Activated CD8-positive, alpha-beta memory T cell treated with anti-CD3 and anti-CD28 coated beads, Interleukin-2, amount 50 U/mL, for 48 hours (primary cell): ENCODE measurements around the gene RAI1.

ENCODE experiments used
- DNase-seq: peaks from one replicate; pipeline ENCODE4 v3.0.0-alpha.2; 2020

Gene RAI1

DNA sequence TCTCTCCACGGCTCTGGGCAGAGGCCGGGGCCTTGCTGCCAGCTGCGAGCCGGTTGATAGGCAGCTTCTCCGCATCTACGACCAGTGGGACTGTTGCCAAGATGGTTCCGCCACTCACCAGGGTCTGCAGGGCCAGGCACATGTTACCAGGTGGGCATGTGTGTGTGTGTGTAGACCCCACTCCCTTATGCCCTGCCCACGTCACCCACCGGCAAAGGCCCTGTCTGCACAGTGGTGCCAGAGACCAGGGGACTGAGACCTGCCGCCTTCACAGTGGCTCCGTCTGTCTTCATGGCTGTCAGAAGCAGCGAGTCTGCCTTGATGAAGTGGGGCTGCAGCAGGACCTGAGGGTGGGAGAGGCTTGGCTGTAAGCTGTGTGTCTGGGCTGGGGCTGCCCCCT is 137.9 kb downstream of the RAI1 start:
- no peak for DNase-seq

DNA sequence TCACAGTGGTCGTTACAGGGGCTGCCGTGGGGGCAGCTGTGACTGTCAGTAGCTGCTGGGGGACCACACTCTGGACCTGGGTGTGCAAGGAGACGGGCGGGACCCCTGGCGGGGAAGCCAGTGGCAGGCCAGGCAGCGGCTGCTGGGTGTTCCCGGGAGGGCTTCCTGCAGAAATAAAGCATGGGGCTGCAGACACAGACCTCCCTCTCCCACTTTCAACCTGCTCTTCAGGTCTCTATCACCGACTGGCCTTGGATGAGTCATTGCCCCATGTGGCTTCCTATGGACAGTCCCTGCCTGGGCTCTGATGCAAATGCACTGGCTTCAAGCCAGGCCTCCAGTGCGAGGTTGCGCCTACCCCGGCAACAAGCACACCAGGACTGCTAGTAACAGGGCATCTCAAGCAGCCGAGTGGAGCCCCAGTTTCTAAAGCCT is 138.3 kb downstream of the RAI1 start:
- peak; percentile 87 for DNase-seq

DNA sequence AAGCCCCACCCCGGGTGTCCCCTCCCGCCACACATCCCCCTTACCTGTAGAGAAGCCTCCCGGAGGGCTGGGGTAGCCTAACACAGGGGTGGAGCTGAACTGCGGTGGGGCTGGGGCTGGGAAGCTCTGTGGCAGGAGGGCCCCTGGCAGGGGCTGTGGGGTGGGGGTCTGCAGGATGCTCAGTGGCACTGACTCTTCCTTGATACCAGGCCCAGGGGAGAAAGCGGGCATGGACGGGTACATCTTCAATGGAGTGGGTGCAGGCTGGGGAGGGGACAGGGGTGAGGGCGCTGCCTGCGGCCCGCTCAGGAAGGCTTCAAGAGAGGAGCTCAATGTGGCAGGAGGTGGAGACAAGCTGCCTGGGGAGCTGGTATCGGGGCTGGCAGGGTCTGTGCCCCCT is 138.8 kb downstream of the RAI1 start:
- no peak for DNase-seq

DNA sequence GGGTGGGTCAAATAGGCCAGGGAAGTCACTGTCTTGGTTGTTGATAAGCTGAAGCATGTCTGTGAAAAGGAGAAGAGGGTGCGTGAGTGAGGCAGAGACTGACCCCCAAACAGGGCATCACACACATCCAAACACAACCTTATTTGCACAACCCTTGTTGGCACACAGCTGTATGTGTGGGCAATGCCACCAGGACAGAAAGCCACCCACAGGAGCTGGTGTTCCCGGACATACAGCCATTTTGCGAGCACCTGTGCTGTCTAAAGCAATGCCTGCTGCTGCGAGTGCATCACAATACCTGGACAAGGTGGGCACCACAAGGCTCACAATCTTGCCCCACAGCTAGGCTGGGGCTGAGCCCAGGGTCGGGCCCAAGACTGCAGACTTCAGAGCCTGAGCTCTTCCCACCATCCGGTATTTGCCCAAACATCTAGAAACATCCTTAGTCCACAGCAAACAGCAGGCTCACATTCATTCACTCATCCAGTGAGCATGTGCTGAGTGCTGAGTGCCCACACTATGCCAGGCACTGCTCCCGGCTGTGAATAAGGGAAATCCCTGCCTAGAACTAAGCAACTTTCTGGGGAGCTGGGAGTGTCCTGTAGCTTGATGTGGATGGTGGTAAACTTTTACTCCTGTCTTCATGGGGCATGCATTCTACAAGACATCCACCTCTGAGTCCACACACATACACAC is 139.4 kb downstream of the RAI1 start:
- DNase-seq, result no peak

DNA sequence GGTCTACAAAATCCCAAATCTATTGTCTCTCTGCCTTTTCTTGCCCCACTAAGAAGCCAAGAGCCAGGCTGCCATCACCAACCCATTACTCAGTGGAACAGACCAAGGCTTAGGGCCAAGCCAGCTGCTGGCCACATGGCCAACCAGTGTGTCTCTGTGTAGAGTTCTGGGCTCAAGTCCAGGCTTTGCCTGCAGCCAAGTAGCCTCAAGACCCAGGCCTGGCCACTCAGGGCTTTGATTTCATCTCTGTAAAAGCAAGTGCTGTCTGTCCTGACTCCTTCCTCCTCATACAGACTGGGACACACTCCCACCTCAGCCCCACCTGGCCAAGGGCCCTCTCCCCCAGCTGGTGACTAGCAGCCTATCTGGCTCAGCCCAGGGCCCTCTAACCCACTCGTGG is 140.9 kb downstream of the RAI1 start:
- DNase-seq, result no peak

DNA sequence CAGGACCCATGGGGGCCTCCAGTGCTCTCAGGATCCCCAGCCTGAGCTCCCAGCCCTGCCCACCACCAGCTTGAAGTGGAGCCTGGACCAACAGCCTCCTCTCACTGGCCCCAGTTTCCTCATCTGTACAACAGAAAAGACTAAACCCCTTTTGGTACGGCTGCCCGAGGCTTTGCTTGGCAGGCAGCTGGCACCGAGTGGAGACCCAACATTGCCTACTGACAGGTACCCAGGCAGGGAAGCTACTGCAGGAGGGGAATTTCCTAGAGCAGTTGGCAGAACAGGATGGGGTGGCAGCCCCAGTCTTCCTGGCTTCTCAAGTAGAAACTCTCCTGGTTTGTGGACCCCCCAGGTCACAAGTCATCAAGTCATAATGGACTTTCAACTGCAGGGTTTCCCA is 141.4 kb downstream of the RAI1 start:
- no peak for DNase-seq

DNA sequence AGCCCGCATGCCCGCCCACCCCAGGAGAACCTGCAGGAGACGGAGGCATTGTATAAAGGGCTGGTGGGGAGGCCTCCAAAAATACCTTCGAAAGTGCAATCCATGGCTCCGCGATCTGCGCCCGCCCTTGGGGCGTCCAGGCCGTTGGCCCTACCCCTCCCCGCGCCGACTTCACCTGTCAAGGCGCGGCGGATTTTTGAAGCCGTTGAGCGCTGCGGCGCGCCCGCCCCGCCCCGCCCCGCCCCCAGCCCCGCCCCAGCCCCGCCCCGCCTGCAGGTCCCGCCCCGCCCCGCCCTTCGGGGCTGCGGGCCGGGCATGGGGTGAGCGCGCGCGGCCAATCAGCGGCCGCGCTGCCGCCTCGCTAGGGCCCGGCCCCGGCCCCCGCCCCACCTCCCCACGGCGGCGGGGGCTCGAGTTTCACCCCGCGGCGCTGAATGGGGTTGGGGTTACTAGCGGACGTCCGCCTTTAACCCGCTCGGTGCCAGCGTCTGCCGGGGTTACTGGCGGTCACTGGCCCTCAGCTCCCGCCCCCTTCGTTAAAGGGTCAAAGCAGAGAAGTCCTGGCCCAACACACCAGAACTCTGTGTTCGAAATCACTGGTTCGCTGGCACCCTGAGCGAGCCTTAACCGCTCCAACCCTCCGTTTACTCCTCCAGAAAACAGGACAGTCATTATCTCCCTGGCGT is 142.3 kb downstream of the RAI1 start:
- peak; percentile 88 for DNase-seq

DNA sequence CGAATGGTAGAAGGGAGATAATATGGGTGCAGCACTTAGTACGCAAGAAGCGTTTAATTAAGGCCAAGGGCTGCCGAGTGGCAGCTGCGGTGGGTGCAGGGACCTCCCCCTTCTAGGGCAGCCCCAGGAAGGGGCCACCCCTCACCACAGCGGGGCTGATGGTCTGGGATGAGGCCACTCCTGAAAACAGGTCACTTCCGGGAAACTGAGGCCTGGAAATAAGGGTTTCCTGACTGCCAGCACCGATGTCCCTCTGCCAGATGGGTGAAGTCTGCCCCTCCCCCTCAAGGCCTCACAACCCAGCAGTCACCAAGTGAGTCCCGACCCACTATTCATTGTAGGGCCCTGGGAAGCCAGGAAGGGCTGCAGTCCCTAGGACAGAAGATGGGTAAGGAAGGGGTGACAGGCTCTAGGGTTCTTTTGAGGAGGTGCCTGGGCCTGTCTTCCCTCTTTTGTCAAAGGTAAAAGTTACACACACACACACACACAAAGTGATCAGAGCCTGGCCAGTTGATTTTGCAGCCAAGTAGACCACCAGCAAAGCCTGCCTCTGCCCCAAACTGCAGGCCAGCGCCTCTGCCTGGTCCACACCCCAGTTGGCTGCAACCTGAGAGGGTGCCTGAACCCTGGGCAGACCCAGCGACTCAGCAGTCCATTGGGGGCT is 143.0 kb downstream of the RAI1 start:
- no peak for DNase-seq

DNA sequence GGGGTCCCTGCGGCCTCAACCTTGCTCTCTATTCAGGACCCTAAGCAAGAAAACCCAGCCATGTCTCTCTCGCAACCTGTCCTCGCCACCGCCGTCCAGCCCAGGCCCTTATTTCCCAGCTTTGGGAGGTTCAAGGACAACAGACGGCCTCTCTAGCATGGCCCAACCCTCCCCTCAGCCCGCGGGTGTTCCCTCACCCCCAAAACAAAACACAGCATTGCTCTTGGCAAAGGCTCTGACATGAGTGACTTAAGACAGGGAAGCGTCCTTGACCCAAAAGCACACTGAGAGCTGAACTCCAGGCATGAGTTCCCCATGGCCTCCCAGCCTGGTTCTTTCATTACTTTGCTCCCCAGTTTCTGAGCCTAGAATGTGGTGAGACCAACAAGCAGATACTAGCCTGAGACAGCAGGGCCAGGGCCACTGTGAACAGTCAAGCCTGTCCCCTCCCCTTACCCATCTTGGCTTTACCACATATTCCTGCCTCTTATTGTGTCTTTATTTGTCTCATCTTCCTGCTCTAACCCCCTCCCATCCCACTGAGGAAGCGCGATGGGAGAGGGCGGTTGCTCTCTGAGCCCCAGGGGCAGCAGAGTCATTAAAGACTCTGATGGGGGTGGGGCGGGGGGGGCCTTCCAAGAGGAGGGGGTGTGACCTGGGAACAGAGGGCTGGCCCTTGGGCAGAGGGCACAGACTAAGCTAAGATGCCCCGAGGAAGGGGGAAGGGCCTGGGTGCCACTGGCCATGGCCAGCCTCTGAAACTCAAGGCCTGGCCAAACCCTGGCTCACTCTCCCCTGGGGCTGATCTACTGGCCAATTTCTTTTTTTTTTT is 143.7 kb downstream of the RAI1 start:
- no peak for DNase-seq

DNA sequence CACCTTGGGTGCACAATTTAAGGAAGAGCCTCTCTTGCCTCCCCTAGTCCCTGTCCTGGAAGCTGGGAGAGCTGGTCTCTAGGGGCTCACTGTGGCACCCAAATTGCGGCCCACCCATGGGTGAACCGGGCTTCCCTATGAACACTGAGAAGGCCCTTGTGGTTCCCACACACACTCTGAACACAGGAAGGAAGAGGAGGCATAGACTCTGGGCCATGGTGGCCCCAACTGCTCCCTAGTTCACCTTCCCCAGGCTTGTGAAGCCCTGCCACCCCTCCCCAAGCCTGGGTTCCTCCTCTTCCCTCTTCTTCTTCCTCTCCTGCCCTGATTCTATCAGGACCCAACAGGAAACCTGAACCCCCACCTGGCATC is 145.1 kb downstream of the RAI1 start:
- no peak for DNase-seq

DNA sequence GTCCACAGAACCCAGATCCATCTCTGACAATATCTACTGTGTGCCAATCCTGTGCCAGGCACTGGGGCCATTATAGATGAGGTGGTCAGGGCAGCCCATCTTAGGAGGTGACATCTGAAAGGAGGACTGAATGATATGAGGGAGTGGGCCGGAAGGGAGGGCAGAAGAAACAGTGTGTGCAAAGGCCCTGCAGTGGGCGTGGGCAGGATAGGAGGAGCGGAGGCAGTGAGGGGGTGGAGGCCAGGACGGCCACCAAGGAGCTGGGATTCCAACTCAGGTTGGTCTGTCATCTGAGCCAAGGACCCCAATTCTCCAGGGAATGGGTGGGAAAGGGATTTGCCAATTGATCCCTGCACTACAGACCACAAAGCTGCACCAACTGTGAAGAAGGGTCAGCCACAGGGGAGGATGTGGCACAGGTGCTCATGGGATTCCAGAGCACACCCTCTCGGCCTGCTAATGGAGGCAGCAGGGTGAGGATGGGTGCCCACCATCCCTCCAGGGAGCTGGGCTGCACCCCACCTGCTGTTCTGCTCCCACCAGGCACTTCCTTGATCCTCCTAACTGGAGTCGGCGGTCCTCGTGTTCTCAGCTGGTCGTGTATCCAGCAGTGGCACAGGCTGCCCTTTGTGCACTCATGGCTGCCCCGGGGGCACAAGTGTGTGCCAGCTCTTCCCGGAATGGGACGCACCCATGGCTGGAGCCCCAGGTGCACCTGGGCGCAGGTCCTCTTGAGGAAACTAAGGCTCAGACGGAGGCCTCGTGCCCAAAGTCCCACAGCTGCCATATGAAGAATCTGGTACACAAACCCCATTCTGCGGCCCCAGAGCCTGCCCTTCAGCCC is 145.9 kb downstream of the RAI1 start:
- DNase-seq, result no peak

DNA sequence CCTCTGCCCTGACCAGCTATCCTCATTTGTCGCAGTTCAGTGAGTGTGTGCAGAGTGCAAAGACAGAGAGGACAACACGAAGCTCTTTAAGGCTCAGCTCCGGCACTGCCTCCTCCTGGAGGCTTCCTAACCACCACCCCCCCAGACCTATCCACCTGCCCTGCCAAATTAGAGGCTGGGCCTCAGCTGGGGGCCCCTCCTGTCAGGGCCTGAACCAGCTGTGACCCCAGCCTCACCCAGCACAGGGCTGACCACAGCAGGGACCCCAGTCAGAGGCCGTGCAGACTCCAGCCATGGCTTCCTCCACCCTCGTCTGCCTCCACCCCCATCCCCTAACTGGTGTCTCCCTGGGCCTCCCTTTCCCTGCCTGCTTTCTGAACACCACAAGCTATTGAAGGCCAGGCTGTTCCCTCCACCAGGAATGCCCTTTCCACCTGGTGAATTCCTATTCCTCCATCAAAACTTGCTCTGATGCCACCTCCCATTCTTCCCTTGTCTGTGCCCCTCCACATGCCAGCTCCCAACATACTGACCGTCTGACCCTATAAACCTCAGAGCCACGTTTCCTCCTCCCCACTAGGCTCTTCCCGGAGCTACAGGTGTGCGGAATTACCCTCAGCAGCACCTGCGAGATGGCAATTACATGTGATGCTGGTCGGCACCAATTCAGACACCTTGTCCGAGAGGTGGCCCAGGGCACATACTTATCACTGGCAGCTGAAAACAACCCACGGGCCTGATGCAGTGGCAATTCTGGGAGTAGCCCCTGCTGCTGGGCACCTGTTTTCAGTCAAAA is 146.8 kb downstream of the RAI1 start:
- DNase-seq, result no peak

DNA sequence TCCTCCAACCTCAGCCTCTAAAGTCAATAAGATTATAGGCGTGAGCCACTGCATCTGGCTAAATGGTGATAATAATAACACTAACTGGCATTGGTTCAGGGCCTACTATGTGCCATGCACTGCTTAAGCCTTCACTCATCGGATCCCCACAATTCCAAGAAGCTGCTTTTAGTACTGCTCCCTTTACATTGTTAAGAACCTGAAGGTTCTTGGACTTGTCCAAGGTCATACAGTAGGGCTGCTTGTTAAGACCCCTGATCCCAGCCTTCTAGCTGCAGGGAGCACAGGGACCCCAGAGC is 149.0 kb downstream of the RAI1 start:
- DNase-seq, result no peak

DNA sequence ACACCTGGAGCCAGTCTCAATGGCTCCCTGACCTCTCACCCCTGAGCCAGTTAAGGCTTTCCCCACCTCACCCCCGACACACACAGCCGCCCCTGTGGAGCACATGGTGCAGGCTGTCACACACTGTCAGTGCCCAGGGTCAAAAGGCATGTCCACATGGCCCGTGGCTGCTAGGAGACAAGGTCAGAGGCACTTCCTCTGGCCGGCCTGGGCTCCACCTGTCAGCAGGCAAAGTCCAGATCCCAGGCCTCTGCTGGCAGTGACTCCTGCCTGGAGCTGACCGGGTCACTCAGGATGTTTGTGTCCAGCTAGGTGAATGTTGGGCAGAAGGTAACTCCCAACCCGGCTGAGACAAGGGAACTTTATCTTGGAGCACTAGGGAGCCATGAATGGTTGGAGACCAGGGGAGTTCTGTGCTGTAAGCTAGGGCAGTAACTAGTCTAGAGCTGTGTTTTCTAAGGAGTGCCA is 149.5 kb downstream of the RAI1 start:
- no peak for DNase-seq

DNA sequence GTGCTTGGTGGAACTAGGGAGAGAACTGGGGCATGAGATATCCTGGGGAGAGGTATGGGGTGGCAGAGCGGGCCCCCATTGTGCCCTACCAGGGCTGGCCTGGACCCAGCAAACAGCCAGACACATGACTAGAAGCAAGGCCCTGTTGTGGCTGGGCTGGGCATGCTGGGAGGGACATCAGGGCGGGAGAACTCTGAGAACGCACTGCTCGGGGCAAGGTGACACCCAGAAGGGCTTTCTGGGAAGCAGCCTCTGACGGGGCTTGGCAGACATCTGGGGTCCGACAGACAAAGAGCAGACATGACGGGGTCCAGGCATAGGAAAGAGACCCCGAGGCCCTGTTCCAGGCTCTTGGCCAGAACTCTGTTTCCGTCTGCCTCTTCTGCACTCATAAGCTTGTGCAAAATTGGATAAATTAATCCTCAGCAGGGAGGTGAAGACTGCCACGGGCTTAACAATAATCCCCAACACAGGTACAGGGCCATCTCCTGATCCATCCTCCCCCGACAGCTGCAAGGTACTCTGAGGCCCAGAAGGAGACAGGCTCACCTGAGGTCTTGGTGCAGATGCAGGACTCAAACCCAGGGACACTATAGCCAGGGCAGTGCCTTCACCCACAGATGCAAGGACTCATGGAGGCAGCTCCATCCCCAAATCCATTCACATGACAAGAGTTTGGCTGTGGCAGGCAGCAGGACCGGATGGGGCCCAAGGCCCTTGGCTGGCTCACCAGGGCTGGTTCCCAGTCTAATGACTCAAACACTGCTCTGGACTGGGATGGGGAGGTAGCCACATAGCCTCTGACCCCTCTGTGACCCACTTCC is 150.2 kb downstream of the RAI1 start:
- no peak for DNase-seq

DNA sequence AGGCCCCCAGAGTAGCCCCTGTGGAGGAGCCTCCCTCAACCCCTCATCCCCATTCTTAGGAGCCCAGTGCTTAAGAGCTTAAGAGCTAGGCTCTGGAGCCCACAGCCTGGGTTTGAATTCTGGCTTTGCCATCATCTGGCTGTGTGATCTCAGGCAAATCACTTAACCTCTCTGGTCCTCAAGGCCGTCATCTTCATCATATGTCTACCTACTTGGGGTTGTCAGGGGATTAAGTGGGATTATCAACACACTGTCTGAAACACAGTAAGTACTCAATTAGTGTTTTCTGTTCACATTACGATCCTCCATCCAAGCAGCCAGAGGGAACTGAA is 150.7 kb downstream of the RAI1 start:
- DNase-seq, result no peak

DNA sequence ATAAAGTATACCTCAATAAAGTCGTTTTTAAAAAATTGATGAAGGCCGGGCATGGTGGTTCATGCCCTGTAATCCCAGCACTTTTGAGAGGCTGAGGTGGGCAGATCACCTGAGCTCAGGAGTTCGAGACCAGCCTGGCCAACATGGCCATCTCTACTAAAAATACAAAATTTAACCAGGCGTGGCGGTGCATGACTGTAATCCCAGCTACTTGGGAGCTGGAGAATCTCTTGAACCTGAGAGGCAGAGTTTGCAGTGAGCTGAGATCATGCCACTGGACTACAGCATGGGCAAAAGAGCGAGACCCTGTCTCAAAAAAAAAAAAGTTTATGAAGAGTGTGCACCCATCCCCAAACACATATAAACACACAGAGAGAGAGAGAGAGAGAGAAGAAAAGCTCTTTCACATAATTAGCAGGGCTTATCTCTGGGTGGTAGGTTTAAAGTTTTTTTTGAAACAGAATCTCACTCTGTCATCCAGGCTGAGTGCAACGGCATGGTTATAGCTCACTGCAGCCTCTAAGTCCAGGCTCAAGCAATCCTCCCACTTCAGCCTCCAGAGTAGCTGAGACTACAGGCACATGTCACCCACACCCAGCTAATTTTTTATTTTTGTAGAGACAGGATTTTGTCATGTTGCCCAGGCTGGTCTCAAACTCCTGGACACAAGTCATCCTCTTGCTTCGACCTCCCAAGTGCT is 152.6 kb downstream of the RAI1 start:
- no peak for DNase-seq

DNA sequence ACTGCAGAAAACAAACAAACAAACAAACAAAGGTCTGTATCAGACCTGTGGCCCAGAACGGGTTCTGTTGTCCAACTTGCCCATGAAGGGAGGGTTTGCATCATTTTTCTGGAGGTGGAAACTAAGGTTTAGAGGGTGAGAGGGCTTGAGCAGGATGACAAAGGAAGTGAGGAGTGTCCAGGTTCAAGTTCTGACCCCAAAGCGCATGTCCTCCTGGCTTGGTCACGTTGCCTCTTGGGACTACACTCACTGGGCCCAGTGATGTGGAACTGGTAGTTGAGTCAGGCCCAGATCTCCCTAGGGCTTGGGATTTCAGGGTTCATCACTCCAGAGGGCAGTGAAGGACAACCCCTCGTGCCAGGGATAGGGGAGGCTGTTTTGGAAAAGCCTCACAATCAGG is 153.7 kb downstream of the RAI1 start:
- no peak for DNase-seq

DNA sequence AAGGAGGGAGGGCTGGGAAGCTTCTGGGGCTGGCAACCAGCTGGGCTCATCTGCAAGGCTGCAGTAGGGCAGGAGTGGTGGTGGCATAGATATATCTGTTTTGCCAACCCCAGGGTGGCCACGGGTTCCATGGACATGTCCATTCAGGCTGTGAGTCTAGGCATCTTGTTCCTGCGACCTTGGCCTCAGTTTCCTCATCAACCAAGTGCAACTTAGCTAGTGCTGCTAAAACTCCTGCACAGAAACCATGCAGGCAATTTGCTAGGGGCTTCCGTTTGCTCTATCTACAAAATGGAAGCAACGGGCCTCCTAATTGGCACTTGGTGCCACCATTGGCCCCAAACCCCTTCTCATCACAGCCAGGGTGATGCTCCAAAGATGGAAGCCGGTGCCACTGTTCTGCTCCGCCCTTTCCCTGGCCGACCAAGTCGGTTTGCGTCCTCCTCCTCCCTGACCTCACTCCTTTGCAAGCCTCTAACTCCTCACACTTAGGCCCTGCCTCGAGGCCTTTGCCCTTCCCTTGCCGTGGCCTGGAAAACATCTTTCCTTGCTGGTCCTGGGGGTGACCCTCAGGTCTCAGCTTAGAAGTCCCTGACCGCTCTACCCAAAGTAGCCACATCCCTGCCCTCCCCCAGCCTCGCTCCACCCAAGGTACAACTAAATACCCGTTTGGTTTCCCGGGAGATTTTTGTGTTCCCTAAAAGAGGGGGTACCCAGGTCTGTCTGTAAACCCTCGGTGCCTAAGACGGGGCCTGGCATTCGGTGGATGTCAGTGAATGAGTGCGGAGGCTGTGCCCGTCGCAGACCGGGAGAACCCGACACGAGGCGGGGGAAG is 154.4 kb downstream of the RAI1 start:
- DNase-seq, result peak; percentile 74
